RWPE1 (cell line): ENCODE results near the gene MLEC.

Experiments used
- CTCF ChIA-PET: fragments of 350-600 bp; sonication (Branson Sonifier 250); formaldehyde crosslinking; extraction: SDS; loops from one replicate; lab custom pipeline; 2021; lab: Yijun Ruan, JAX
- POLR2A ChIA-PET: fragments of 400-600 bp; formaldehyde crosslinking; extraction: SDS; loops from one replicate; lab custom pipeline; 2020; ENCODE audit warnings: antibody characterized with exemption; ENCODE audit not compliant: low non-redundant PET; lab: Yijun Ruan, JAX
- DNase-seq: peaks from one replicate; pipeline ENCODE4 v3.0.0; 2012; ENCODE audit warnings: low spot score
- H3K27ac ChIP-seq: fragments of 450-650 bp; 2 replicates; pipeline ENCODE4 v1.5.1; 2017
- CTCF ChIP-seq: fragments of 450-650 bp; conservative IDR thresholded peaks from 2 replicates; pipeline ENCODE4 v1.5.1; 2017; ENCODE audit warnings: low read depth, mild to moderate bottlenecking

Gene MLEC

GRCh38 chr12:120741476-120742421 is 54.8 kb downstream of the MLEC start:
- no peak for TF ChIP-seq CTCF
- H3K27ac ChIP-seq, result no peak overlapping the region
- ChIA-PET CTCF (no interaction called here), POLR2A (no interaction called here)
- no peak for DNase-seq

GRCh38 chr12:120744922-120745493 is 58.1 kb downstream of the MLEC start:
- POLR2A ChIA-PET, result no interaction called here
- TF ChIP-seq CTCF, result no peak

GRCh38 chr12:120748242-120748641 is 61.3 kb downstream of the MLEC start:
- ChIA-PET POLR2A (interaction anchor here (0.6 kb wide), 1 partner anchor 652 kb away, joined by 6 read pairs; no protein-coding TSS in a partner anchor), CTCF (interaction anchor here (0.6 kb wide), 1 partner anchor 157 kb away, joined by 6 read pairs; no protein-coding TSS in a partner anchor)
- no peak overlapping the region for H3K27ac ChIP-seq
- TF ChIP-seq CTCF, result no peak
- no peak for DNase-seq

More at GRCh38 chr12:120744922-120745493, 58.1 kb downstream of the MLEC start:
- H3K27ac ChIP-seq, result no peak overlapping the region
- DNase-seq, result no peak
- CTCF ChIA-PET, result interaction anchor here (0.6 kb wide), 2 partner anchors 17 to 219 kb away, joined by 3 to 4 read pairs; no protein-coding TSS in a partner anchor

GRCh38 chr12:120749256-120749655 is 62.3 kb downstream of the MLEC start:
- H3K27ac ChIP-seq, result no peak overlapping the region
- TF ChIP-seq CTCF, result no peak
- no peak for DNase-seq
- ChIA-PET POLR2A (no interaction called here), CTCF (interaction anchor here (0.6 kb wide), 1 partner anchor 166 kb away, joined by 3 read pairs; no protein-coding TSS in a partner anchor)

GRCh38 chr12:120750806-120751205 is 63.9 kb downstream of the MLEC start:
- CTCF ChIA-PET, result no interaction called here
- H3K27ac ChIP-seq, result no peak overlapping the region
- POLR2A ChIA-PET, result no interaction called here
- DNase-seq, result no peak
- no peak for TF ChIP-seq CTCF

- DNase-seq, result no peak
- POLR2A ChIA-PET, result interaction anchor here (0.6 kb wide), 1 partner anchor 174 kb away, joined by 4 read pairs; no protein-coding TSS in a partner anchor
Observed at GRCh38 chr12:120751389-120751788, 64.4 kb downstream of the MLEC start.

More at GRCh38 chr12:120751389-120751788, 64.4 kb downstream of the MLEC start:
- TF ChIP-seq CTCF, result no peak
- no peak overlapping the region for H3K27ac ChIP-seq
- CTCF ChIA-PET, result no interaction called here
